HG02938 (cell line): Measurements from ENCODE around the gene ACOT11.

Experiments
- ATAC-seq: cut with Tn5 transposase; IDR thresholded peaks from one replicate; pipeline ENCODE4 v1.9.1; 2021; ENCODE audit warnings: mild to moderate bottlenecking, moderate library complexity; ENCODE audit not compliant: unreplicated experiment

ACOT11 gene

GRCh38 chr1:54584575-54584974 is 36.5 kb downstream of the ACOT11 start:
- ATAC-seq: no peak

- no peak for ATAC-seq
Measured at GRCh38 chr1:54585181-54586066, 37.4 kb downstream of the ACOT11 start.

- ATAC-seq: no peak
Measured at GRCh38 chr1:54588377-54588776, 40.3 kb downstream of the ACOT11 start.

- ATAC-seq: no peak
Measured at GRCh38 chr1:54591127-54591756, 43.2 kb downstream of the ACOT11 start.

- no peak for ATAC-seq
Measured at GRCh38 chr1:54593571-54594160, 45.6 kb downstream of the ACOT11 start.

- ATAC-seq: no peak
Measured at GRCh38 chr1:54594463-54594862, 46.4 kb downstream of the ACOT11 start.

- no peak for ATAC-seq
Measured at GRCh38 chr1:54595956-54596498, 48.0 kb downstream of the ACOT11 start.

GRCh38 chr1:54596756-54597155 is 48.7 kb downstream of the ACOT11 start:
- no peak for ATAC-seq

GRCh38 chr1:54597455-54598030 is 49.5 kb downstream of the ACOT11 start:
- no peak for ATAC-seq

GRCh38 chr1:54599211-54599823 is 51.3 kb downstream of the ACOT11 start:
- no peak for ATAC-seq

- ATAC-seq: no peak
Measured at GRCh38 chr1:54600947-54601721, 53.1 kb downstream of the ACOT11 start.

- no peak for ATAC-seq
Measured at GRCh38 chr1:54601730-54602129, 53.7 kb downstream of the ACOT11 start.

GRCh38 chr1:54602554-54602953 is 54.5 kb downstream of the ACOT11 start:
- ATAC-seq: no peak

- ATAC-seq: no peak
Measured at GRCh38 chr1:54603241-54603640, 55.2 kb downstream of the ACOT11 start.

- ATAC-seq: no peak
Measured at GRCh38 chr1:54604051-54604450, 56.0 kb downstream of the ACOT11 start.

GRCh38 chr1:54604572-54605370 is 56.7 kb downstream of the ACOT11 start:
- ATAC-seq: no peak

GRCh38 chr1:54606096-54606989 is 58.3 kb downstream of the ACOT11 start:
- ATAC-seq: no peak

- ATAC-seq: no peak
Measured at GRCh38 chr1:54606990-54607325, 58.9 kb downstream of the ACOT11 start.
